Right hindlimb (tissue), 1 donor: ENCODE measurements around the gene LMTK3.

Source experiments
- DNase-seq: peaks from one replicate; pipeline ENCODE4 v3.0.0-alpha.2; 2018

The LMTK3 gene

DNA sequence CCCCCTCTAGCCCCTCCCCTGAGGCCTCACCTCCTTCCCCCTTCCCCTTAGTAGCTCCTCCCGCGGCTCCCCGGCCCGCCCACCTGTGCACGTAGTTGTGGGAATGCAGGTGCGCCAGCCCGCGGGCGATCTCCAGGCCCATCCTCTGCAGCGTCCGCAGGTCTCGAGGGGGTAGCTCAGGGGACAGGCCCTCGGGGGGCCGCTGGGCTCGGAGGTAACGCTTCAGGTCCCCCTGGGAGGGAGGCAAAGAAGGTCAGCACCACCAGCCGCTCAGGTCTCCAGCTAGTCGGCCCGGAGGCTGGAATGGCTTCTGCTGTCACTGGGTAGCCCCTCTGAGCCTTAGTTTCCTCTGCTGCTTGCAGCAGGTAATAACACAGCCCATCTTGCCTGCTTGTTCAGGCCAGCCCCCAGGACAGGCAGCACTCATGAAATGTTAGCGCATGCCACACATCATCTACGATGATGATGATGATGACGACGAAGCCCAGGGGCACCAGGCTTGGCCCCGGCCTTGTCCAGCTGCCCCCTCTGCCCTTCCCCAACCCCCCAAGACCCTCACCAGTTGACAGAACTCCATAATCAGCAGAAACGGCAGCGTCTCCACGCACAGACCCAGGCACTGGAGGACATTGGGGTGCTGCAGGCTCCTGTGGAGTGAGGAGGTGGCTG, 9.2 kb downstream of the LMTK3 start:
- DNase-seq: no peak

DNA sequence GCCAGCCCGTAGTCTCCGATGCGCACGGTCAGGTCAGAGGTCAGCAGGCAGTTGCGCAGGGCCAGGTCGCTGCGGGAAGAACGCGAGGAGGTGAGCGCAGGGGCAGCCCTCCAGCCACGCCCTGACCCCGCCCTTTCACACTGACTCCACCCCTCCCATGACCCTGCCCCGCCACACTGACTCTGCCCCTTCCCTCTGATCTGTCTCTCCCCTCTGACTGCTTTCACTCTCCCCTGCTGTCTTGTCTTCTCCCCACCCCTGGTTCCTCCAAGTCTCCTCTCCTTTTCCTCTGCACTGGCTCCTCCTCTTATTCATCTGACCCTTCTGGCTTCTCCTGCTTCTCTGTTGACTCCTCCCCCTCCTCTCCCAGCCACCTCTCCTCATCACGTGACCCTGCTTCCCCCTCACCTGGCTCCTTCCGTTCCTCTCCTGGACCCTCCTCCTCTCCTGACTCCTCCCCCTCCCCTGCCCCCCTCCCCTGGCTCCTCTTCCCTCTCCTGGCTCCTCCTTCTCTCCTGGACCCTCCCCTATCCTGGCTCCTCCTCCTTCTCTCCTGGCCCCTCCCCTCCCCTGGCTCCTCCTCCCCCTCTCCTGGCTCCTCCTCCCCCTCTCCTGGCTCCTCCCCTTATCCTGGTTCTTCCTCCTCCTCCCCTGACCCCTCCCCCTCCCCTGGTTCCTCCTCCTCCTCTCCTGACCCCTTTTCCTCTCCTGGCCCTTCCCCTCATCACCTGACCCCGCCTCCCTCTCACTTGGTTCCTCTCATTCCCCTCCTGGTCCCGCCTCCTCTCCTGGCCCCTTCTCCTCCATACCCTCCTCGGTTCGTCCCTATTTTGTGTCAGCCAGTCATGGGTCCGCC, 9.9 kb downstream of the LMTK3 start:
- DNase-seq: no peak

DNA sequence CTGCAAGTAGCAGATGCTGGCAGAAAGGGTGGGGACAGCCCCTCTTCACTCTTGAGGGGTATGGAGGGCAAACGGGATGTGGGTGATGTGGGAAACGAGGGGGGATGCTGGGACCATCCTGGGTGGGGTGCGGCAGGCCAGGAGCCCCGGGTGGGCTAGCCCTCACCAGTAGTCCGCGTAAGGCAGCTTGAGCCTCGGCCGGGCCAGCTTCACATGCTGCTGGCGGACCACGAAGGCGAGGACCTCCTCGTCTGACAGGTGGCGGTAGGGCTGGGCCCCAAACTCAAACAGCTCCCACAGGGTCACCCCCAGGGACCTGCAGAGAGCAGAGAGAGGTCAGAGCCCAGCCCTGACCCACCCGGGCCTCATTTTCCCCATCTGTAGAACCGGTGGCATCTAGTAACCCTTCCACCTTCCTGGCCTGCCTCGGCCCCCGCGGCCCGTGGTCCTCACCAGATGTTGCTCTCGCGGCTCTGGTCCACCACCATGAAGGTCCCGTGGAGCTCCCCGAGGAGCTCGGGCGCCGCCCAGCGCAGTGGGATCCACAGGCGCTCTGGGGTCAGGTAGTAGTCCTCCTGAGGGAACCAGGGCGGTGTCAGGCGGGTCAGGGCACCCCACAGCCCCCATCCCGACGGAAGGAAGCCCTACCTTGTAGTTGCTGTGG, 10.7 kb downstream of the LMTK3 start:
- no peak for DNase-seq

GRCh38 chr19:48499316-48500090, 12.1 kb downstream of the LMTK3 start:
- DNase-seq: no peak

DNA sequence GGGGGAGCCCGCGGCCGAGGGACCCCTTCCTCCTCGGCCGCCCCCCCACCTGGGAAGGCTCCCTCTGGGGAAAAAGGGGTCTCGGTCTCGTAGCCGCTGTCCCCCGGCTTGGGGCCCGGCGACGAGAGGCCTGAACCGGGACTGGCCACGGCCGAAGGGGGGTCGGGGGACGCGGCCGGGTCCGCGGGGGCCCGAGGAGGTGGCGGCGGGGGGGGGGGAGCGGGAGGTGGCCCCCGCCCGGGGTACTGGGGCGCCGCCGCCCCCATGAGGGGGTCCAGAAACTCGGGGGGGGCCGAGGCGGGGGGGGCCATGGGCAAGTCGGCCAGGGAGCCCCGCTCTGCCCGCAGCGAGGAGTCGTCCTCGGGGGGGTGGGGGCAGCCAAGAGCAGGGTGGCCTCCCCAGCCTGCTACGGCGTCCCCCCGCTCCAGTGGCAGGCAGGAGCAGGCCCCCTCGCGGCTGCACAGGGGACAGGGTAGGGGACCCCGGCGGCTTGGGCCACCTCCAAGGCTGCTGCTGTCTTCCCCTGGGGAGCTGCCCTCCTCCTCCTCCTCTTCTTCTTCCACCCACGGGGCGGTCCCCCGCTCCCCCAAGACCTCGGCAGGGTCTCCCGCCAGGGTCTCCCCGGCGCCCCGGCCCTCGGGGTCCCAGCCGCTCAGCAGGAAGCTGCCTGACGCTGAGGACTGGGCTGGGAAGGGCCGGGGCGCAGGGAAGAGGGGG, 12.9 kb downstream of the LMTK3 start:
- DNase-seq: no peak

GRCh38 chr19:48497728-48498594, 13.7 kb downstream of the LMTK3 start:
- no peak for DNase-seq

DNA sequence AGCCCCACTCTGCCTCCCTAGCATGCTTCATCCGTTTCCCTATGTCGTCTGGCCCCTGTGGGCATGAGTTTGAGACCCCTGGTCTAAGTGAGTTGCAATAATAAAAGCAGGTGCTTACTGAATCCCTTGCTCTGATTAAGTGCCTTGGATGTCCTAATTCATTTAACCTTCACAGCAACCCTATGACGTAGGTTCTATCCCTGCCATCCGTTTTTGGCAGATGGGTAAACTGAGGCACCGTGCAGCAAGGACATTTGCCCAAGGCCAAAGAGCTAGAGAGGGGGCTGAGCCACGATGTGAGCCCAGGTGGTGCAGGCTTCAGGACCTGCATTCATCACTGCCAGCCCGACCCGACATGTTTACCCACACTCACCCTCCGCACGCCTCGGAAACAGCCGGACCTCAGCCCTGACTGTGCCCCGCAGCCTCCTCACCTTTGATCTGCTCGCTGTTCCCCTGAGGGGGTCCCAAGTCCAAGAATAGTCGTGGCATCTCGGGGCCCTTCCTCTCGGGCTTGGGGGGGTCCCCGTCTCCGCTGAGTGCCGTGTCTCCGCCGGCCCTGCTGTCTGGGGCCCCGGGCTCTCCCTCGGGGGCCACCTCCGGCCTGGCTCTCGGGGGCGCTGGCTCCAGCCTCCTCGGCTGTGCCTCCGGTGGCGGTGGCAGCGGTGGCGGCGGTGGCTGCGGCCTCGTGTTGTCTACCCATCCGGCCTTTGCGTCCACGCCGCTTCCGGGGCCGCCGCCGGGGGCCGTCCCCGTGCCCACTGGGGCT, 14.5 kb downstream of the LMTK3 start:
- no peak for DNase-seq

DNA sequence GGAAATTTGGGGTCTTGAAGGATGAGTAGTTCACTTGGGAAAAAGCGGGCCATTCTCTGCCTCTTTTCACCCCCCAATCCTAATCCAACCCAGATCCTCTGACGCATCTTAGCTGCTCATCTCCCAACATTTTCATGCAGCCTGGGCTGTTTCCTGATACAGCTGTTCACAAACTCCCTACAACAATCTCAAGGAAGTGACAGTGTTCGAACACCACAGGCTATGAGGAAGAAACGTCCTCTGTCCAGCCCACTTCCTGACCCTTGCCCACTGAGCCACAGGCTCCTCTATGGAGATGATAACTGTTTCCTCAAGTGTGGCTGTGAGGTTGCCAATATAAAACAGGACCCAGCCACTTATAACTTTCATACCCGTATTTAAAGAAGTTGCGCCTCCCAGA, 16.2 kb downstream of the LMTK3 start:
- DNase-seq: peak; percentile 12

DNA sequence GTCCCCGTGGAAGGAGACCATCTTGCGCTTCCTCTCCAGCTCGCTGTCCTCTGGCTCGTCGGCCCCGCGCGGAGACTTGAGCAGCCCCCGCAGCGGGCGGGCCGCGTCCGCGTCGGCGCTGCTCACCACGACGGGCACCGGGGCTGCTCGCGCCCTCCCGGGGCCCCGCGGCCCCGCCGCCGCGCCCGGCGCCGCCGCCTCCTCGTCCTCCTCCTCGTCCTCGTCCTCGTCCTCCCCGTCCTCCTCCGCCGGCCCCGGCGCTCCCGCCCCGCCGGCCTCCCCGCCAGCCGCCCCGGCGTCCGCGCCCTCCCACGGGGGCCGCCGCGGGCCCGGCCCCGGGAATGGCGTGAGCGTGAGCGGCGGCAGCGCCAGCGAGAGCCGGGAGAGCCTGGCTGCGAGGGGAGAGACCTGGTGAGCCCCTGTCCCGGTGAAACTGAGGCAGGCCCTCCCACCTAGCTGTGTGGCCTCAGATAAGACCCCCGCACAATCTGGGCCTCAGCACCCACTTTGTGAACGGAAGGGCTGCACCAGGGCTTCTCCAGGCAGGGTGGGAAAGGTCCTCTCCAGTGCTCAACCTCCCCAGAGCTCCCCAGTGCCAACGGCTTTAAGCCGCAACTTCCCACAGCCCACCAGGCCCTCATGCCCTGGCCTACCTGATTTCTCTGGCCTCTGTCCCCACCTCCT, 17.8 kb downstream of the LMTK3 start:
- peak; percentile 24 for DNase-seq

- peak; percentile 94 for DNase-seq
Measured at GRCh38 chr19:48492925-48493717, 18.5 kb downstream of the LMTK3 start.

DNA sequence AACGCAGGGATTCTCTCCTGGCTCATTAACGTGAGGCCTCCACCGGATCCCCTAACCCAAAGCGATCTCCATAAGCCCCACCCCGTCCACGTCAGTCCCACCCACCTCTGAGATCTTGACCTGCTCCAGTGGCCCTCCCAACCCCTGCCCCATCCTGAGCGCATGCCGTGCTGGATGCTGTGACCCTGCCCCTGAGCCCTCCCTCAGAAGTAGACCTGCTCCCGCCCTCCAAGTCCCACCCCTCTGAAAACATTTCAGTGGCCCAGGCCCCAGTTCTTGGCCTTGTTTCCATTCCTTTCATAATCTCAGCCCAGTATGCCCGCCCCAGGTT, 19.9 kb downstream of the LMTK3 start:
- DNase-seq: peak; percentile 25

DNA sequence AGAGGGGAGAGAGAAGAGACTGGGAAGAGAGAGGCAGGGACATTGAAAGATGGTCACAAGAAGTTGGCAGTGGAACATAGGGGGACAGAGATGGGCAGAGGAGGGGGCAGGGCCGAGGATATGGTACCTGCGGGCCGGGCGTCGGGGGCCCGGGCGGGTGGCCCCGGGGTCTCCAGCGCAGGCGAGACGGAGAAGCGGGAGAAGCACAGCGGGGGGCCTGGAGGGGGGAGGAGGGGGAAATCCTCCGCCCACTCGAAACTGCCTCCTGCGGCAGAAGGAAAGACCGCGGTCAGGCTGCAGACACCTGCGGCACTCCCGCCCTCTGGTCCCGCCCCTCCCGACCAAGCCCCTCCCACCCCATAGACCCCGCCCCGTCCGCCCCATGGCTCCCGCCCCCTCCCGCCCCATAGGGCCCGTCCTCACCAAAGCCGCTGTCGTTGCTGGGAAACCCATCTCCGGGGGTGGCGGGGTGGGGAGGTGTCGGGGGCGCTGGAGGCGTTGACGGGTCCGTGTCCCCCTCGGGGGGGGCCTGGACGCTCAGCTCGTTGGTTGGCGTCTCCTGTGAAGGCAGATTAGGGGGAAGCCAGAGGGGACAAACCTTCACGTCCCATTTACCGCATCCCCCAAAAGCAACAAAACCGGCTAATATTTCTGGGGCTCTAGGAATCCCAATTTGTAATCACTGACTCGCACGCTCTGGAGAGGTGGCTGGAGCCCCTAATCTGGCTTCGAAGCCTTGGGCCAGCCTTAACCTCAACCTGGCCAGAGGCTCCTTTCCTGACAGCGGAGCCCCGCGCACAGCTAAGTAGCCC, 20.4 kb downstream of the LMTK3 start:
- DNase-seq: peak; percentile 55

DNA sequence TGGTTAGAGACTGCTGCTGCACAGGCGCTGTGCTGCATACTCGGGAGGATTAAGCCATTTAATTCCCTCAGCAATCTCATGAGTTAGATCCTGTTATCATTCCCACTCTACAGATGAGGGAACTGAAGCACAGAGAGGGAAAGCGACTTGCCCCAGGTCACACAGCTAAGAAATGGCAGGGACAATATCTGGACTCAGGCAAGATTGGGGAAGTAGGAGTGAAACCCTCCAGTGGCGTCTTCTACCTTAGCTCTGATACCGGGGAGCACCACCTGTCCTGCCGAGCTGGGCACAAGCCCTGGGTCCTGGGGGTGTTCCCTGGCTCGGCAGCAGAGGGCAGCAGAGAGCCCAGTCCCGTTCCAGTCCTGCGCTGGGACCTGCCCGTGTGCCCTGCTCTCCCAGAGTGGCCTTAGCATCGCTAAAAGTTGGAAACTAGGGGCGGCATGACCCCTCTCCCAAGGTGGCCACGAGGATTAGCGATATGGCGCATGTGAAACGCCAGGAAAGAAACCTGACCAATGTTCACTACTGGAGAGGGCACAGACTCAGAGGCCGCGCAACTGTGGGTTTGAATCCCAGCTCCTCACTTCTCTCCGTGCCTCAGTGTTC, 21.9 kb downstream of the LMTK3 start:
- peak; percentile 67 for DNase-seq

DNA sequence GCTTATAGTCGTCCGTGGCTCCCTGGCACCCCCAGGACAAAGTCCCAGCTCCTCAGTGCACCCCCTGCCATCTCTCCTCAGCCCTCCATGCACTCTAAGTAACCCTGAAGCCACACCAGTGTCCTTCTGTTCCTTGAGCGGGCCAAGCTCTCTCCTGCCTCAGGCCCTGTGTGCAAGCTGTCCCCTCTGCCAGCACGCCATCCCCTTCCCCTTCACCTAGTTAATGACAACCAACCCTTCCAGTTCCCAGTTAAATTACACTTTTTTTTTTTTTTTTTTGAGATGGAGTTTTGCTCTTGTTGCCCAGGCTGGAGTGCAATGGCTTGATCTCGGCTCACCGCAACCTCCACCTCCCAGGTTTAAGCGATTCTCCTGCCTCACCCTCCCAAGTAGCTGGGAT, 23.2 kb downstream of the LMTK3 start:
- DNase-seq: peak; percentile 12

DNA sequence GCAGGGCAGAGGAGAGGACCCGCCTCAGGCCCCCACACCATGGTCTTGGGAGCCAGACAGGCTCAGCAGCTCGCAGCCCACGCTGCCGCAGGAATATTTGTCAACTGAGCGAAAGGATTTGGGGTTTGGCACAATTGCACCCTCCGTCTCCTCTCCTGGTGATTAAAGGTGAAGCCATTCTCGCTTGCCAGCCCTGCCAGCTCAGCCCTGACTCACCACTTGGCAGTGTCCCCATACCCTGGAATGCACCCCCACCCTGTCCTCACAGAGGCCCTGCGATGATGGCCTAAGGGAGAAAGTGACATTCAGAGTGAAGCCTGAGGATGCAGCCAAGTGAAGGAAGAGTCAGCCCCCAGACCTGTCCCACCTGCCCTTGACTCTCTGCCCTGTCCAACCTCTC, 23.7 kb downstream of the LMTK3 start:
- DNase-seq: peak; percentile 50

DNA sequence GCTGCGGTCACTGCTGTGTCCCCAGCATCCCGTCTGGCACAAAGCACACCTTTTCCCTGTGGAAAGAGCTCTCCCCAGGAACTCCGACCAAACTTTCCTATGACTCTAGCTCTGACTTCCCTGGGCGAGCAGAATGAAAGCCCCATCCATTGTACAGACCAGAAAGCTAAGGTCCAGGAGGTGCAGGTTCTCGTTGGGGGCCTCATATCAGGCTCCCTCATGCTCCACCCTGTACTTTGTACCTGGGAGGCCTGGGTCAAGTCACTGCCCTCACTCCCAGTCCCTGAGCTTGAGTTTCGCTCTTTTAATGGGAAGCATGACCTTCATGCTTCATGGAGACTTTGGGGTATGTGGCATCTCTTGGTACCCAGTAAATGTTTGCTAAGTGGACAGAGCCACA, 24.1 kb downstream of the LMTK3 start:
- DNase-seq: peak; percentile 8

DNA sequence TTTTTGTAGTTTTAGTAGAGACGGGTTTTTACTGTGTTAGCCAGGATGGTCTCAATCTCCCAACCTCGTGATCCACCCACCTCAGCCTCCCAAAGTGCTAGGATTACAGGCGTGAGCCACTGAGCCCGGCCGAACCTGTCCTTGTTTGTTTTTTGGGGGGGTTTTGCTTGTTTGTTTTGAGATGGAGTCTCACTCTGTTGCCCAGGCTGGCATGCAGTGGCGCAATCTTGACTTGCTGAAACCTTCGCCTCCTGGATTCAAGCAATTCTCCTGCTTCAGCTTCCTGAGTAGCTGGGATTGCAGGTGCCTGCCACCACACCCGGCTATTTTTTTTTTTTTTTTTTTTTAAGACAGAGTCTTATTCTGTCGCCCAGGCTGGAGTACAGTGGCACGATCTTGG, 24.9 kb downstream of the LMTK3 start:
- peak; percentile 9 for DNase-seq
